HG03342 (cell line): ENCODE data around the gene TMEM174.
"Not testable (repeated sequence)": the region's sequence is repeated elsewhere in the genome, so short reads cannot be mapped to it uniquely, and the experiment has no call there.

ENCODE experiments used
- ATAC-seq: cut with Tn5 transposase; IDR thresholded peaks from one replicate; pipeline ENCODE4 v1.9.1; 2021; ENCODE audit warnings: mild to moderate bottlenecking, moderate library complexity; ENCODE audit not compliant: unreplicated experiment

Gene TMEM174

GRCh38 chr5:73218552-73219171 is 45.7 kb downstream of the TMEM174 start:
- ATAC-seq = no peak

GRCh38 chr5:73219336-73219735 is 46.3 kb downstream of the TMEM174 start:
- not testable (repeated sequence) for ATAC-seq

GRCh38 chr5:73221161-73221560 is 48.2 kb downstream of the TMEM174 start:
- ATAC-seq = no peak

- no peak for ATAC-seq
These were observed 48.7 kb downstream of the TMEM174 start for GRCh38 chr5:73221726-73222125.

- ATAC-seq = no peak
These were observed 49.2 kb downstream of the TMEM174 start for GRCh38 chr5:73222173-73222572.
